Spleen (tissue), 7 donors: Measurements from ENCODE around the gene LSAMP.

ENCODE experiments used
- POLR2AphosphoS5 ChIP-seq, 3 donors: sonication (generic); formaldehyde crosslinking; IDR thresholded peaks; one replicate each; pipeline ENCODE4 v1.5.1; 2017; ENCODE audit warnings: antibody characterized with exemption in 3 of 3
- TF ChIP-seq, protein P1 (sequence below), 11 experiments: fragments of 200-600 bp in 7 of 11; fragments of 450-650 bp in 4 of 11; sonication (generic) in 4 of 11; IDR thresholded peaks in 8 of 11; conservative IDR thresholded peaks in 3 of 11; 1 replicate in 7 of 11; 2 replicates in 4 of 11; pipeline versions ENCODE4 v1.4.0 to v1.8.0; 2016 to 2021; ENCODE audit warnings: antibody characterized with exemption in 11 of 11, inconsistent platforms in 4 of 11, mild to moderate bottlenecking in 1 of 11
- donor health status: DM: no; HTN: no; CAD: no; lungs with moderate emphysema.
- donor health status: DM: no; HTN: no; CAD: no.
- donor health status: DM: no; HTN: no; CAD: no.

DNA sequence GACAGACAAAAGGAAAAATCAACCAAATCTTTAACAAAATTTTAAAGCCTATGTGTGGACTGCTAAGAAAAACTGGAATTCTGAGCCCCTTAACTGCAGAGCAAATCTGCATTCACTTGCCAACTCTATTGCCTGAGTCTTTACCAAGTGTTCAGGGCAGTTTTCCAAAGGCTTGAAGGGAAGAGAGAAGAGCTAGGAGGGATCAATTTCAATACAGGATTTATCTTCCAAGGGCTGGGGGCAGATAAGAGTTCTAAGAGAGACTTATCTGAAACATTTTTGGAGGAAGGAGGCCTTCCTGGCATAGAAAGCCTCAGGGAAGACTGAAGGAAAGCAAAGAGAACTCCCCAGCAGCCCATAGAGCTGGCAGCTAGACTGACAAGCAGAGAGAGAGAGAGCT is 31.4 kb upstream of the LSAMP start:
- TF ChIP-seq POLR2AphosphoS5 (IDR thresholded peaks at IDR 0.05) = no peak
- TF ChIP-seq, protein P1, sequence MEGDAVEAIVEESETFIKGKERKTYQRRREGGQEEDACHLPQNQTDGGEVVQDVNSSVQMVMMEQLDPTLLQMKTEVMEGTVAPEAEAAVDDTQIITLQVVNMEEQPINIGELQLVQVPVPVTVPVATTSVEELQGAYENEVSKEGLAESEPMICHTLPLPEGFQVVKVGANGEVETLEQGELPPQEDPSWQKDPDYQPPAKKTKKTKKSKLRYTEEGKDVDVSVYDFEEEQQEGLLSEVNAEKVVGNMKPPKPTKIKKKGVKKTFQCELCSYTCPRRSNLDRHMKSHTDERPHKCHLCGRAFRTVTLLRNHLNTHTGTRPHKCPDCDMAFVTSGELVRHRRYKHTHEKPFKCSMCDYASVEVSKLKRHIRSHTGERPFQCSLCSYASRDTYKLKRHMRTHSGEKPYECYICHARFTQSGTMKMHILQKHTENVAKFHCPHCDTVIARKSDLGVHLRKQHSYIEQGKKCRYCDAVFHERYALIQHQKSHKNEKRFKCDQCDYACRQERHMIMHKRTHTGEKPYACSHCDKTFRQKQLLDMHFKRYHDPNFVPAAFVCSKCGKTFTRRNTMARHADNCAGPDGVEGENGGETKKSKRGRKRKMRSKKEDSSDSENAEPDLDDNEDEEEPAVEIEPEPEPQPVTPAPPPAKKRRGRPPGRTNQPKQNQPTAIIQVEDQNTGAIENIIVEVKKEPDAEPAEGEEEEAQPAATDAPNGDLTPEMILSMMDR (IDR thresholded peaks at IDR 0.05 in 8 of 11, conservative IDR thresholded peaks at IDR 0.05 in 3 of 11) = no peak
